Superior temporal gyrus (tissue), 1 donor: Measurements from ENCODE around the gene LRRC39.
"Not testable (repeated sequence)": the region's sequence is repeated elsewhere in the genome, so short reads cannot be mapped to it uniquely, and the experiment has no call there.

Experiments
- DNase-seq: peaks from one replicate; pipeline ENCODE4 v3.0.0-alpha.2; 2016; ENCODE audit errors: extremely low spot score

The LRRC39 gene

GRCh38 chr1:100178091-100178490, at the start of gene LRRC39:
Gene LRRC39, minus strand, starts transcription at chr1:100178256. Its CDS starts 9,740 bp downstream, at chr1:100168516.
- peak; percentile 52 for DNase-seq

- no peak for DNase-seq
Measured at GRCh38 chr1:100222428-100222827, 44.4 kb upstream of the LRRC39 start.

GRCh38 chr1:100219883-100220282, 41.8 kb upstream of the LRRC39 start:
- DNase-seq, result no peak

- no peak for DNase-seq
Measured at GRCh38 chr1:100219457-100219856, 41.4 kb upstream of the LRRC39 start.

GRCh38 chr1:100217834-100218233, 39.8 kb upstream of the LRRC39 start:
- no peak for DNase-seq

- DNase-seq, result no peak
Measured at GRCh38 chr1:100215101-100215500, 37.0 kb upstream of the LRRC39 start.

GRCh38 chr1:100213141-100213540, 35.1 kb upstream of the LRRC39 start:
- no peak for DNase-seq

- DNase-seq, result no peak
Measured at GRCh38 chr1:100206301-100206700, 28.2 kb upstream of the LRRC39 start.

GRCh38 chr1:100205593-100205992, 27.5 kb upstream of the LRRC39 start:
- DNase-seq, result not testable (repeated sequence)

- DNase-seq, result not testable (repeated sequence)
Measured at GRCh38 chr1:100205103-100205502, 27.0 kb upstream of the LRRC39 start.

- DNase-seq, result not testable (repeated sequence)
Measured at GRCh38 chr1:100202703-100203102, 24.6 kb upstream of the LRRC39 start.

GRCh38 chr1:100200060-100200459, 22.0 kb upstream of the LRRC39 start:
- DNase-seq, result not testable (repeated sequence)

- no peak for DNase-seq
Measured at GRCh38 chr1:100198596-100198995, 20.5 kb upstream of the LRRC39 start.

GRCh38 chr1:100188617-100189016, 10.6 kb upstream of the LRRC39 start:
- peak; percentile 82 for DNase-seq

GRCh38 chr1:100187912-100188311, 9.9 kb upstream of the LRRC39 start:
- DNase-seq, result no peak

GRCh38 chr1:100184536-100184935, 6.5 kb upstream of the LRRC39 start:
- DNase-seq, result no peak

GRCh38 chr1:100183370-100183769, 5.3 kb upstream of the LRRC39 start:
- no peak for DNase-seq

- no peak for DNase-seq
Measured at GRCh38 chr1:100177295-100178041, 588 bp downstream of the LRRC39 start.

- DNase-seq, result no peak
Measured at GRCh38 chr1:100168051-100168450, 10.0 kb downstream of the LRRC39 start.

- DNase-seq, result no peak
Measured at GRCh38 chr1:100164702-100165101, 13.4 kb downstream of the LRRC39 start.

- peak; percentile 33 for DNase-seq
Measured at GRCh38 chr1:100164216-100164615, 13.8 kb downstream of the LRRC39 start.

GRCh38 chr1:100162881-100163280, 15.2 kb downstream of the LRRC39 start:
- no peak for DNase-seq

GRCh38 chr1:100152271-100152670, 25.8 kb downstream of the LRRC39 start:
- DNase-seq, result no peak

- DNase-seq, result no peak
Measured at GRCh38 chr1:100151679-100152078, 26.4 kb downstream of the LRRC39 start.
